T-helper 22 cell (primary cell): ENCODE measurements around the gene RASSF5.

Source experiments
- DNase-seq: peaks from one replicate; pipeline ENCODE4 v3.0.0-alpha.2; 2020; ENCODE audit warnings: low read depth

The RASSF5 gene

GRCh38 chr1:206507284-206508129, at the start of gene RASSF5:
RASSF5 (plus strand) TSS chr1:206507531; CDS start chr1:206507603, 72 bp downstream.
- peak; percentile 62 for DNase-seq

GRCh38 chr1:206459703-206460102, 47.6 kb upstream of the RASSF5 start:
- no peak for DNase-seq

- no peak for DNase-seq
Observed at GRCh38 chr1:206460836-206461426, 46.4 kb upstream of the RASSF5 start.

GRCh38 chr1:206461602-206462455, 45.5 kb upstream of the RASSF5 start:
- peak; percentile 37 for DNase-seq

GRCh38 chr1:206463137-206463536, 44.2 kb upstream of the RASSF5 start:
- DNase-seq = no peak

GRCh38 chr1:206463911-206464310, 43.4 kb upstream of the RASSF5 start:
- no peak for DNase-seq

GRCh38 chr1:206464456-206464964, 42.8 kb upstream of the RASSF5 start:
- no peak for DNase-seq

- DNase-seq = no peak
Observed at GRCh38 chr1:206465951-206466350, 41.4 kb upstream of the RASSF5 start.

GRCh38 chr1:206466840-206467649, 40.3 kb upstream of the RASSF5 start:
- DNase-seq = no peak

GRCh38 chr1:206467915-206468314, 39.4 kb upstream of the RASSF5 start:
- no peak for DNase-seq

- no peak for DNase-seq
Observed at GRCh38 chr1:206468571-206468970, 38.8 kb upstream of the RASSF5 start.

- no peak for DNase-seq
Observed at GRCh38 chr1:206469411-206469932, 37.9 kb upstream of the RASSF5 start.

GRCh38 chr1:206469933-206470691, 37.2 kb upstream of the RASSF5 start, which contains the start of gene IKBKE:
IKBKE (plus strand) TSS chr1:206470476; CDS start chr1:206473228, 2,752 bp downstream.
- DNase-seq = peak; percentile 25

- no peak for DNase-seq
Observed at GRCh38 chr1:206470692-206471414, 36.5 kb upstream of the RASSF5 start.

- DNase-seq = no peak
Observed at GRCh38 chr1:206471415-206471801, 35.9 kb upstream of the RASSF5 start.

- DNase-seq = no peak
Observed at GRCh38 chr1:206472024-206472423, 35.3 kb upstream of the RASSF5 start.

- no peak for DNase-seq
Observed at GRCh38 chr1:206472454-206472853, 34.9 kb upstream of the RASSF5 start.

- DNase-seq = no peak
Observed at GRCh38 chr1:206472886-206473285, 34.4 kb upstream of the RASSF5 start.

GRCh38 chr1:206476058-206476457, 31.3 kb upstream of the RASSF5 start:
- DNase-seq = no peak

- no peak for DNase-seq
Observed at GRCh38 chr1:206476591-206476990, 30.7 kb upstream of the RASSF5 start.
